Upper lobe of left lung (tissue), 6 donors: ENCODE results near the gene CPVL. TPM values are rescaled to one million over a fixed set of nuclear protein-coding genes. Genes with fewer than 3 reads are reported as not detected.
A peak's percentile ranks its signal among the peaks of the same experiment; 100 is the strongest.

Experiments
- ATAC-seq, 2 donors: fragments of 200-7000 bp; cut with Tn5 transposase; one replicate each; pipeline ENCODE4 v1.9.1; 2022; ENCODE audit warnings: mild to moderate bottlenecking in 2 of 2, moderate library complexity in 2 of 2; ENCODE audit not compliant: low FRiP score in 2 of 2
- DNase-seq, 2 donors: peaks; one replicate each; pipeline ENCODE4 v3.0.0-alpha.2; 2019 to 2020
- H3K27ac ChIP-seq, 4 donors: fragments of 200-600 bp; sonication (generic); one replicate each; pipeline ENCODE4 v1.5.1; 2016 to 2019
- H3K27me3 ChIP-seq, 4 donors: fragments of 200-600 bp; sonication (generic); one replicate each; pipeline ENCODE4 v1.5.1; 2017 to 2019
- H3K36me3 ChIP-seq, 4 donors: fragments of 200-600 bp; sonication (generic); one replicate each; pipeline ENCODE4 v1.5.1; 2016 to 2019
- H3K4me1 ChIP-seq, 4 donors: fragments of 200-600 bp; sonication (generic); one replicate each; pipeline ENCODE4 v1.5.1; 2018 to 2019
- H3K4me3 ChIP-seq, 4 donors: fragments of 200-600 bp; sonication (generic); one replicate each; pipeline ENCODE4 v1.5.1; 2017 to 2019; ENCODE audit warnings: mild to moderate bottlenecking in 2 of 4, moderate library complexity in 1 of 4
- H3K9me3 ChIP-seq, 4 donors: fragments of 200-600 bp; sonication (generic); one replicate each; pipeline ENCODE4 v1.5.1; 2018 to 2019
- CTCF ChIP-seq, 6 experiments: fragments of 450-650 bp in 4 of 6; fragments of 200-600 bp in 2 of 6; sonication (generic) in 2 of 6; IDR thresholded peaks; one replicate each; pipeline ENCODE4 v1.5.1; 2016 to 2019; ENCODE audit warnings: antibody characterized with exemption in 6 of 6
- EP300 ChIP-seq, 4 donors: sonication (generic); formaldehyde crosslinking; IDR thresholded peaks; one replicate each; pipeline ENCODE4 v1.5.1; 2017; ENCODE audit warnings: antibody characterized with exemption in 4 of 4, control low read depth in 2 of 4
- POLR2A ChIP-seq, 4 donors: fragments of 450-650 bp; IDR thresholded peaks; one replicate each; pipeline ENCODE4 v1.5.1; 2016 to 2017; ENCODE audit warnings: antibody characterized with exemption in 4 of 4, mild to moderate bottlenecking in 2 of 4
- POLR2AphosphoS5 ChIP-seq, 2 donors: sonication (generic); formaldehyde crosslinking; IDR thresholded peaks; one replicate each; pipeline ENCODE4 v1.5.1; 2017; ENCODE audit warnings: antibody characterized with exemption in 2 of 2
- WGBS, 2 donors: methylation state at CpG; one replicate each; pipeline ENCODE4 v1.1.5; 2017 to 2018; 5-methylcytosine and 5-hydroxymethylcytosine counted together
- total RNA-seq, 6 donors: library from RNA; depleted of rRNA in 4 of 6; stranded (reverse); fragments of >200 nt in 4 of 6; gene quantifications; one replicate each; pipeline versions ENCODE4 v1.1.0 to v1.2.1, GENCODE V29; 2016 to 2021
- donor health status: DM: no; HTN: no; CAD: no; lungs with moderate emphysema.
- donor health status: DM: no; HTN: yes; CAD: no; lungs with severe emphysema.

The CPVL gene
- total RNA-seq: 10 to 100 TPM in 5 of 6 donors, 1 to 10 TPM in 1; 4.6 to 47.4 (median 23.2) TPM

- peak; percentile 72 to 89 for DNase-seq
- Histone ChIP-seq H3K9me3 (no peaks in the 10 kb centered on the region), H3K4me1 (peaks cover 4 to 18% (median 15%) of the 10 kb centered on the region in 4 donors), H3K27me3 (peaks cover 0 to 2% (median 0%) of the 10 kb centered on the region in 4 donors), H3K27ac (peak within 1 kb of the TSS in 2 of 4 donors; percentile 61 to 83), H3K4me3 (peak within 1 kb of the TSS in 3 of 4 donors; percentile 29 to 42 (median 41)), H3K36me3 (no peaks in the 10 kb centered on the region)
- peak in 1 of 2 donors; percentile 68 for TF ChIP-seq POLR2AphosphoS5 (IDR thresholded peaks at IDR 0.05)
- TF ChIP-seq CTCF (IDR thresholded peaks at IDR 0.05): no peak
- peak in 2 of 4 donors; percentile 5 to 85 for TF ChIP-seq POLR2A (IDR thresholded peaks at IDR 0.05)
- TF ChIP-seq EP300 (IDR thresholded peaks at IDR 0.05): no peak
- ATAC-seq: peak; percentile 61 to 86
- 3% methylated on average over 27 to 42 of the region's 42 CpGs for WGBS, 2 donors
Observed at GRCh38 chr7:29146057-29146706, at the start of gene CPVL. Gene CPVL (minus strand): TSS chr7:29146537. CDS start chr7:29121061, 25,476 bp downstream.

- DNase-seq (peak; percentile 54 to 90), ATAC-seq (peak; percentile 73 to 89)
- TF ChIP-seq CTCF (IDR thresholded peaks at IDR 0.05) (peak in 1 of 6 experiments; percentile 16), POLR2A (IDR thresholded peaks at IDR 0.05) (peak in 1 of 4 donors; percentile 57), EP300 (IDR thresholded peaks at IDR 0.05) (no peak), POLR2AphosphoS5 (IDR thresholded peaks at IDR 0.05) (no peak)
- Histone ChIP-seq H3K36me3 (no peaks in the 10 kb centered on the region), H3K4me3 (peak within 1 kb of the TSS; percentile 49 to 83 (median 66)), H3K27me3 (peaks cover 0 to 4% (median 0%) of the 10 kb centered on the region in 4 donors), H3K4me1 (peaks cover 13 to 27% (median 19%) of the 10 kb centered on the region in 4 donors), H3K9me3 (no peaks in the 10 kb centered on the region), H3K27ac (peak within 1 kb of the TSS in 3 of 4 donors; percentile 20 to 64 (median 61))
- 1 to 3% methylated on average over 6 to 48 of the region's 89 CpGs for whole genome bisulfite sequencing, 2 donors
Observed at GRCh38 chr7:29194594-29195427, 48.5 kb upstream of the CPVL start, which contains the start of gene CHN2. Gene CHN2 (plus strand): TSS chr7:29194775.

- Histone ChIP-seq H3K4me1 (peaks cover 13 to 30% (median 23%) of the 10 kb centered on the region in 4 donors), H3K27me3 (peaks cover 0 to 4% (median 0%) of the 10 kb centered on the region in 4 donors), H3K4me3 (peak overlapping the region; percentile 49 to 83 (median 66)), H3K27ac (peak overlapping the region in 2 of 4 donors; percentile 61 to 64), H3K9me3 (no peaks in the 10 kb centered on the region), H3K36me3 (no peaks in the 10 kb centered on the region)
- 4% methylated on average over 19 of the region's 40 CpGs; no CpG with 5 or more reads in 1 of the 2 donors for WGBS, 2 donors
- TF ChIP-seq EP300 (IDR thresholded peaks at IDR 0.05) (no peak), POLR2A (IDR thresholded peaks at IDR 0.05) (no peak), POLR2AphosphoS5 (IDR thresholded peaks at IDR 0.05) (no peak), CTCF (IDR thresholded peaks at IDR 0.05) (no peak)
- DNase-seq: no peak
- ATAC-seq: peak in 1 of 2 donors; percentile 39
Observed at GRCh38 chr7:29194206-29194593, 47.9 kb upstream of the CPVL start.

GRCh38 chr7:29193316-29194205 lies 47.2 kb upstream of the CPVL start:
- WGBS, 2 donors: 39 to 43% methylated on average over 26 of the region's 26 CpGs
- TF ChIP-seq POLR2A (IDR thresholded peaks at IDR 0.05): no peak
- TF ChIP-seq CTCF (IDR thresholded peaks at IDR 0.05): no peak
- TF ChIP-seq POLR2AphosphoS5 (IDR thresholded peaks at IDR 0.05): no peak
- TF ChIP-seq EP300 (IDR thresholded peaks at IDR 0.05): no peak
- no peak overlapping the region for H3K27ac ChIP-seq
- H3K36me3 ChIP-seq: no peaks in the 10 kb centered on the region
- H3K9me3 ChIP-seq: no peaks in the 10 kb centered on the region
- peaks cover 13 to 30% (median 23%) of the 10 kb centered on the region in 4 donors for H3K4me1 ChIP-seq
- H3K4me3 ChIP-seq: peak overlapping the region in 3 of 4 donors; percentile 63 to 83 (median 70)
- H3K27me3 ChIP-seq: peaks cover 0 to 4% (median 0%) of the 10 kb centered on the region in 4 donors
- ATAC-seq: no peak
- DNase-seq: no peak
